ENCODE data around the gene SOS2. TPM values are rescaled to one million over a fixed set of nuclear protein-coding genes. Genes with fewer than 3 reads are reported as not detected.

Gene SOS2
- polyA plus RNA-seq, 1 donor: 26.3 TPM

DNA sequence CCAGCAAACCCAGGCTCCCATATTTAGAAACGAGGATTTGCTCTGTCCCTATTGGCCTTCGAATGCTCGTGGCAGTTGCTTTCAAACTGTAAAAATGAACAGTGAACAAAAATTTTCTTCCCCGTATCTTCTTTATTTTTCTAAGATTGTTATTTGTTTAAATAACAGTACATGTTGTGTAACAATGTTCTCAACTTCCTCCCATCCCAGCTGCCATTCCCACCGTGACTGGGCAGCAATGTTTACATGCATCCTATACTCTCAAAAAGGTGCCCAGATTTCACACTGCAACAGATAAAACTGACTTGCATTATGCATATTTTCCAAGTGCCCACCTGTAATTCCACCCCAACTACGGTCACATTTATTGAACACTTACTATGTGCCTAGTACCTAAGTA lies 127.8 kb downstream of the SOS2 start:
- H3K9me3 ChIP-seq (ENCODE audit: control insufficient read depth, low read depth, low read length): no peaks in the 10 kb centered on the region
- H3K36me3 ChIP-seq (ENCODE audit: control insufficient read depth, insufficient read depth, low read length): peaks cover 5% of the 10 kb centered on the region
- H3K27ac ChIP-seq (ENCODE audit: low read length): no peak overlapping the region
- DNase-seq: no peak
- WGBS (ENCODE audit: insufficient coverage, low lambda C conversion rate): no CpG with 5 or more reads among the region's 6 CpGs
- no peaks in the 10 kb centered on the region for H3K27me3 ChIP-seq (ENCODE audit: control insufficient read depth, insufficient read depth, low read length)
- H3K4me3 ChIP-seq (ENCODE audit: low read length): no peak overlapping the region
- H3K4me1 ChIP-seq (ENCODE audit: control insufficient read depth, insufficient read depth, low read length): peaks cover 6% of the 10 kb centered on the region

- no peak overlapping the region for H3K27ac ChIP-seq (ENCODE audit: low read length)
- WGBS (ENCODE audit: insufficient coverage, low lambda C conversion rate): no CpG with 5 or more reads among the region's 7 CpGs
- DNase-seq: peak in 1 of 2 donors; percentile 40
These were observed 130.0 kb downstream of the SOS2 start for GRCh38 chr14:50101417-50101816.

GRCh38 chr14:50100805-50101204 lies 130.6 kb downstream of the SOS2 start:
- no peak overlapping the region for H3K4me3 ChIP-seq (ENCODE audit: low read length)
- no peaks in the 10 kb centered on the region for H3K27me3 ChIP-seq (ENCODE audit: control insufficient read depth, insufficient read depth, low read length)
- H3K4me1 ChIP-seq (ENCODE audit: control insufficient read depth, insufficient read depth, low read length): peaks cover 6% of the 10 kb centered on the region
- no peaks in the 10 kb centered on the region for H3K36me3 ChIP-seq (ENCODE audit: control insufficient read depth, insufficient read depth, low read length)
- no CpG with 5 or more reads among the region's 2 CpGs for WGBS (ENCODE audit: insufficient coverage, low lambda C conversion rate)
- no peaks in the 10 kb centered on the region for H3K9me3 ChIP-seq (ENCODE audit: control insufficient read depth, low read depth, low read length)
- DNase-seq: peak in 1 of 2 donors; percentile 51
- H3K27ac ChIP-seq (ENCODE audit: low read length): no peak overlapping the region

More at GRCh38 chr14:50101417-50101816, 130.0 kb downstream of the SOS2 start:
- Histone ChIP-seq H3K36me3 (ENCODE audit: control insufficient read depth, insufficient read depth, low read length) (no peaks in the 10 kb centered on the region), H3K27me3 (ENCODE audit: control insufficient read depth, insufficient read depth, low read length) (no peaks in the 10 kb centered on the region), H3K4me1 (ENCODE audit: control insufficient read depth, insufficient read depth, low read length) (peaks cover 6% of the 10 kb centered on the region), H3K9me3 (ENCODE audit: control insufficient read depth, low read depth, low read length) (no peaks in the 10 kb centered on the region), H3K4me3 (ENCODE audit: low read length) (no peak overlapping the region)

GRCh38 chr14:50099335-50099734 lies 132.0 kb downstream of the SOS2 start:
- Histone ChIP-seq H3K4me1 (ENCODE audit: control insufficient read depth, insufficient read depth, low read length) (peaks cover 6% of the 10 kb centered on the region), H3K4me3 (ENCODE audit: low read length) (no peak overlapping the region), H3K27me3 (ENCODE audit: control insufficient read depth, insufficient read depth, low read length) (no peaks in the 10 kb centered on the region), H3K9me3 (ENCODE audit: control insufficient read depth, low read depth, low read length) (no peaks in the 10 kb centered on the region), H3K36me3 (ENCODE audit: control insufficient read depth, insufficient read depth, low read length) (no peaks in the 10 kb centered on the region), H3K27ac (ENCODE audit: low read length) (no peak overlapping the region)
- 83% methylated on average over 1 of the region's 4 CpGs for WGBS (ENCODE audit: insufficient coverage, low lambda C conversion rate)
- DNase-seq: peak in 1 of 2 donors; percentile 23

- Histone ChIP-seq H3K4me3 (ENCODE audit: low read length) (no peak overlapping the region), H3K27ac (ENCODE audit: low read length) (no peak overlapping the region), H3K27me3 (ENCODE audit: control insufficient read depth, insufficient read depth, low read length) (no peaks in the 10 kb centered on the region), H3K4me1 (ENCODE audit: control insufficient read depth, insufficient read depth, low read length) (peaks cover 2% of the 10 kb centered on the region), H3K9me3 (ENCODE audit: control insufficient read depth, low read depth, low read length) (no peaks in the 10 kb centered on the region), H3K36me3 (ENCODE audit: control insufficient read depth, insufficient read depth, low read length) (no peaks in the 10 kb centered on the region)
- no CpG with 5 or more reads among the region's 1 CpG for WGBS (ENCODE audit: insufficient coverage, low lambda C conversion rate)
- no peak for DNase-seq
These were observed 135.5 kb downstream of the SOS2 start for GRCh38 chr14:50095895-50096294.

DNA sequence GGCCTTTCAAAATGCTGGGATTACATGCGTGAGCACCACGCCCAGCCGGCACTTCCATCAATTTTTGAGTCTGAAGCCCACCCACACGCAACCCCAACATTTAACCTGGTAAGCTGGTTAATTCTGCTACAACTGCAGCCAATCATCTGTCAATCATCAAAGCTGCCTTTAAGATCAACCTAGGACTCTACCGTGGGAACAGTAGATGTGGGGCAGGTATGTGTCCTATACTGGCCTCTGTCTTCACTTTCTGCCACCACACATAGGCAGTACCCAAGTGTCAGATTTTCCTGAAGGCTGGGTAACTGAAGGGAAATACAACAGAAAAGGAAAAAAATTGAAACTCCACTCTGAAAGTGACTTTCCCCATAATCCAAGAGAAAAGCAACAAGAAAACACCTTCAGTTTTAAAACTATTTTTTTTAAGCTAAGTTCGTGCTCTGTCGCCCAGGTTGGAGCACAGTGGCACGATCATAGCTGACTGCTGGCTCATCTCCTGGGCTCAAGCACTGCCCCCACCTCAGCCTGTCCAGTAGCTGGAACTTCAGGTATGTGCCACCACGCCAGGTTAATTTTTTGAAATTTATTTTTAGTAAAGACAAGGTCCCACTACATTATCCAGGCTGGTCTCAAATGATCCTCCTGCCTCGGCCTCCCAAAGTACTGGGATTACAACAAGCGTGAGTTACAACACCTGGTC lies 137.2 kb downstream of the SOS2 start:
- H3K4me1 ChIP-seq (ENCODE audit: control insufficient read depth, insufficient read depth, low read length): no peaks in the 10 kb centered on the region
- no peak overlapping the region for H3K4me3 ChIP-seq (ENCODE audit: low read length)
- no peak for DNase-seq
- no peaks in the 10 kb centered on the region for H3K27me3 ChIP-seq (ENCODE audit: control insufficient read depth, insufficient read depth, low read length)
- H3K36me3 ChIP-seq (ENCODE audit: control insufficient read depth, insufficient read depth, low read length): no peaks in the 10 kb centered on the region
- no peaks in the 10 kb centered on the region for H3K9me3 ChIP-seq (ENCODE audit: control insufficient read depth, low read depth, low read length)
- 100% methylated on average over 2 of the region's 11 CpGs for WGBS (ENCODE audit: insufficient coverage, low lambda C conversion rate)
- no peak overlapping the region for H3K27ac ChIP-seq (ENCODE audit: low read length)

- no peak for DNase-seq
- no peak overlapping the region for H3K27ac ChIP-seq (ENCODE audit: low read length)
- H3K36me3 ChIP-seq (ENCODE audit: control insufficient read depth, insufficient read depth, low read length): no peaks in the 10 kb centered on the region
- WGBS (ENCODE audit: insufficient coverage, low lambda C conversion rate): no CpG with 5 or more reads among the region's 2 CpGs
- H3K4me3 ChIP-seq (ENCODE audit: low read length): no peak overlapping the region
- no peaks in the 10 kb centered on the region for H3K27me3 ChIP-seq (ENCODE audit: control insufficient read depth, insufficient read depth, low read length)
- no peaks in the 10 kb centered on the region for H3K4me1 ChIP-seq (ENCODE audit: control insufficient read depth, insufficient read depth, low read length)
- H3K9me3 ChIP-seq (ENCODE audit: control insufficient read depth, low read depth, low read length): no peaks in the 10 kb centered on the region
These were observed 137.9 kb downstream of the SOS2 start for GRCh38 chr14:50093496-50093895.

- Histone ChIP-seq H3K9me3 (ENCODE audit: control insufficient read depth, low read depth, low read length) (no peaks in the 10 kb centered on the region), H3K27ac (ENCODE audit: low read length) (no peak overlapping the region), H3K27me3 (ENCODE audit: control insufficient read depth, insufficient read depth, low read length) (no peaks in the 10 kb centered on the region), H3K4me1 (ENCODE audit: control insufficient read depth, insufficient read depth, low read length) (no peaks in the 10 kb centered on the region), H3K36me3 (ENCODE audit: control insufficient read depth, insufficient read depth, low read length) (no peaks in the 10 kb centered on the region), H3K4me3 (ENCODE audit: low read length) (no peak overlapping the region)
- no CpG with 5 or more reads among the region's 6 CpGs for WGBS (ENCODE audit: insufficient coverage, low lambda C conversion rate)
- no peak for DNase-seq
These were observed 139.3 kb downstream of the SOS2 start for GRCh38 chr14:50092006-50092555.

DNA sequence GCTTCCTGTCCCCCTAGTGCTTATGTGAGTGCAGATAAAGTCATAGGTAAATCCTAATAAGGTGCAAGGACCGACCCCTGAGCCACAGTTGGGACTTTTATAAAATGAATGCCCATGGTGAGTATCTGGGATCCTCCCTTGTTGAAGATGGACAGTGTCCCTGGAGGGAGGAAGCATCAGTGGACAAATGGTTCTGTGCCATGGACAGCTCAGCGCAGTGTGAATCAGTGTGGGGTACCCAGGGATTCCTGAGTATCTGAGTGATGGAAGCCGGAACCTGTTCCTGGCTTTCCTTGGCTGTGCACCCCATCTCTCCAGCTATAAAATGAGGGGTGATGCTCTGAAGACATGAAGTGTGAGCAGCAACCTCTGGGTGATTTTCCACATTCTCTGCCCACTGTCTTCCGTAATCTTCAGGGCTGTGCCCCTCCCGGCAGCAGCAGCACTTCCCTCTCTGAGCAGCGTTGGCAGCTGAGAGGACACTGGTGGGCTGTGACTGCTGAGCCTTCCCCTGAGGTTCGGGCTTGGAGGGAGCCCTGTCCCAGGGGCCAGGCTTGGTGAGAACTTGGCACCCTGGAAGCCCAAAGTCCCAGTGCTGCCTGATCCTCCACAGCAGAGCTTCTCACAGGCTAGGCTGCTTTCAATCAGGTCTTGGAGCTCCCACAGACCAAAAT lies 140.0 kb downstream of the SOS2 start:
- Histone ChIP-seq H3K9me3 (ENCODE audit: control insufficient read depth, low read depth, low read length) (no peaks in the 10 kb centered on the region), H3K36me3 (ENCODE audit: control insufficient read depth, insufficient read depth, low read length) (no peaks in the 10 kb centered on the region), H3K27ac (ENCODE audit: low read length) (no peak overlapping the region), H3K4me3 (ENCODE audit: low read length) (no peak overlapping the region), H3K27me3 (ENCODE audit: control insufficient read depth, insufficient read depth, low read length) (no peaks in the 10 kb centered on the region), H3K4me1 (ENCODE audit: control insufficient read depth, insufficient read depth, low read length) (no peaks in the 10 kb centered on the region)
- no peak for DNase-seq
- WGBS (ENCODE audit: insufficient coverage, low lambda C conversion rate): no CpG with 5 or more reads among the region's 7 CpGs

GRCh38 chr14:50089208-50089607 lies 142.2 kb downstream of the SOS2 start:
- no peak for DNase-seq
- no peaks in the 10 kb centered on the region for H3K36me3 ChIP-seq (ENCODE audit: control insufficient read depth, insufficient read depth, low read length)
- H3K27ac ChIP-seq (ENCODE audit: low read length): no peak overlapping the region
- H3K9me3 ChIP-seq (ENCODE audit: control insufficient read depth, low read depth, low read length): no peaks in the 10 kb centered on the region
- no peaks in the 10 kb centered on the region for H3K27me3 ChIP-seq (ENCODE audit: control insufficient read depth, insufficient read depth, low read length)
- no peaks in the 10 kb centered on the region for H3K4me1 ChIP-seq (ENCODE audit: control insufficient read depth, insufficient read depth, low read length)
- no peak overlapping the region for H3K4me3 ChIP-seq (ENCODE audit: low read length)
- WGBS (ENCODE audit: insufficient coverage, low lambda C conversion rate): 100% methylated on average over 1 of the region's 5 CpGs

All from large intestine (tissue), 3 donors.